Measurements from ENCODE around the gene POLR1A.

The POLR1A gene

DNA sequence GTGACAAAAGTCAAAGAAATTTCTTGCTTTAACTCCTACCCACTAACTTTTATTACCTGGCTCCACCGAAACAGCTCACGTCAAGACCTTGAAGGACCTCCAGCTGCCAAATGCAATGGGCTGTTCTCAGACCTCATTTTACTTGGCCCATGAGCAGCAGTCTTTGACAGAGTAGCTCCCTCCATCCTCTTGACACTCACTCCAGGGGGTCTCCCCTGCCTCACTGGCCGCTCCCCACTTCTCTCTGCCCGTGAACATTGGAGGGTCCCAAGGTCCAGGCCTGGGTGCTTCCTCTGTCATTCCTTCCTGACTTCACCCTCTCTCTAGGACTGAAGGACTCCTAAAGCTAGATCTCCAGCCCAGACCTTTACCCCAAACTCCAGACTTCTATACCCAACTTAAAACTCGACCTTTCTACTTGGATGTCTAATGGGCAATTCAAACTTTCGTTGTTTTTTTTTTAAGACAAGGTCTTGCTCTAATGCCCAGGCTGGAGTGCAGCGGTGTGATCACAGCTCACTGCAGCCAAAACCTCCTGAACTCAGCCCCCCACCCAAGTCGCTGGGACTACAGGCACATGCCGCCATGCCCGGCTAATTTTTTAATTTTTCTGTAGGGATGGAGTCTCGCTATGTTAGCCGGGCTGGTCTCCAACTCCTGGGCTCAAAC lies 124.0 kb downstream of the POLR1A start:
- DNase-seq (ENCODE audit: low read depth in 2 of 2, low spot score in 1 of 2): no peak

DNA sequence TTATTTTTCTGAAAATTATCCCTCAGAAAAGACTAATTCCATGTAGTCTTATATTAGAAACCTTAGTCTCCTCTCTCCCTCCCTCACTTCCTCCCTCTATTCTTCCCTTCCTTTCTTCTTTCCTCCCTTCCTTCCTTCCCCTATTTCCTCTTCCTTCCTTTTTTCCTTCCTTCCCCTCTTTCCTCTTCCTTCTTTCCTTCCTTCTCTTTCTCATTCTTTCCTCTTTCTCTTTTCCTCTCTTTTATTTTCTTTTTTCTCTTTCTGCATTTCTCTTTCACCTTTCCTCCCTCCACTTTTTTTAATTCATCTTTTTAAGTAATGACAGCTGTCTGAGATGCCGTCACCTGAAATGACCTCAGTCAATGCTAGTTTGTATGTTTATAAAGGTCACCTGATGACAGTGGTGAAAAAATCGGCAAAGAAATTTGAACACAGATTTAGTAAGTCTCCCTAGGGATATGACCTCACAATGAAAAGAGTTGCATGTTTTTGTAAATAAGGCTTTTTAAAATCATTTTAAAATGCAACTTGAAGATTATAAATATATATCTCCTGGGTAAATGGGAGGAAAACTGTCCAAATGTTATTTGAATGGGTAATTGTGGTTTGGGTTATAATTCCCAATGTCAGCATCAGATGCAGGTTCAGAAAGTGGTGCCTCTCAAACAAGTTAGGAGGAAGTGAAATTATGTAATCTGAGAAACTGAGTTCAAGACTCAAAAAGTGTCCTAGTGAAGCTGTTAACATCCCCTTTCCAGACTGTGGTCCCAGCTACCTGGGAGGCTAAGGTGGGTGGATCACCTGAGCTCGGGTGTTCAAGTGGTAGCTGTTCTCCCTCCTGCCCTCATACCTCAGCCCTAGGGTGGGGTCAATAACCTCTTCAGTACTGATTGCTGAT lies 126.6 kb downstream of the POLR1A start:
- no peak for DNase-seq (ENCODE audit: low read depth in 2 of 2, low spot score in 1 of 2)

DNA sequence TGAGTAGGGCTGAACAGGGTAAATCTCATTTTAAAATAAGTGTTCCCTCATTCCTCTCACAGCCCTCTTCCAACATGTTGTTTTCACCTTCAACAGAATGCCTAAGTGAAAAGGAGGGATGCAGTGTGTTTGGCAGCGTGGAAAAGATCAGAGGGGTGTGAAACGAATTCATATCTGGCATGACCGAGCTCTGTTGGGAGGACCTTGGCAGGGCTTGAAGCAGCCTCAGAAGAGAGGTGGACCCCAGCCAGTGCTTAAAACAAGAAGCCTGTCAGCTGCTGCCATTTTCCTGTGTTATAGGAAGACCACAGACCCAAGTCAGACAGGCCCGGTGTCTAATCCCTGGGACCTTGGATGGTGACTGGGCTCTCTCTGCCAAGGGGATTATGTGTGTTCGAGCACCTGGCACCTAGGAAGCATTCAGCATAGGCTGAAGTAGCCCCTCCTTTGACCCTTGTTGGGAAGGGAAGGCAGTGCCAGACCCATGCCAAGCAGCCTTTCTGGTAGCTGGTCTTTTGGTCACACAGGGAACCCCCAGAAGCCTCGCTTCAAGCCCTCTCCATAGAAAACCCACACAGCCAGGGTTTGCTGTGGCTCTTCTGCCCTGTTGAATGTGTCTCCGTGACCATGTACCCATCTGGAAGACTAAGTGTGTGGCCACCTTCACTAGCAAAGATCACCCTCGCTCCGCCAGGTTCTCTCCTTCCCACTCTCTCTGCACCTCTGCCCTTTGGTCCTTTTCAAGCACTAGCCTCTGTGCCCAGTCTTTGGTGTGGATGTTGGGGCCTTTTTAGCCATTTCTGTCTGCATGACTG lies 129.4 kb downstream of the POLR1A start:
- DNase-seq (ENCODE audit: low read depth in 2 of 2, low spot score in 1 of 2): no peak

DNA sequence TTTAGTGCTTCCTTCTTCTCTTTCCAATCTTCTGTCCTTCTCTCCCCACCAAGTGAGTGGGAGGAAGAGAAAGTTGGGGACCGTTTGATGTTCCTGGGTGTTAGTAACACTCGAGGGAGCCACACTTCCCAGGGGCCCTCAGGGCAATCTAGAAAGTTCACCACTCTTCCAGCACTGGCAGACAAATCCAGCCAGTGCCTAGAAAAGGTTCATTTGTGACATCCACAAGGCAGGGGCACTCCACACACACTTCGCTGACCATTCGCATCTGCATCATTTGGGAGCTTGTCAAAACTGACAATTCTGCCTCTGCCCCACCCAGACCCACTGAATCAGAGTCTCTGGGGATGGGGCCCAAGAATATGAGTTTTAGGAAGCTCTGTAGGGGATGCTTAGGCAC lies 130.1 kb downstream of the POLR1A start:
- no peak for DNase-seq (ENCODE audit: low read depth in 2 of 2, low spot score in 1 of 2)

DNA sequence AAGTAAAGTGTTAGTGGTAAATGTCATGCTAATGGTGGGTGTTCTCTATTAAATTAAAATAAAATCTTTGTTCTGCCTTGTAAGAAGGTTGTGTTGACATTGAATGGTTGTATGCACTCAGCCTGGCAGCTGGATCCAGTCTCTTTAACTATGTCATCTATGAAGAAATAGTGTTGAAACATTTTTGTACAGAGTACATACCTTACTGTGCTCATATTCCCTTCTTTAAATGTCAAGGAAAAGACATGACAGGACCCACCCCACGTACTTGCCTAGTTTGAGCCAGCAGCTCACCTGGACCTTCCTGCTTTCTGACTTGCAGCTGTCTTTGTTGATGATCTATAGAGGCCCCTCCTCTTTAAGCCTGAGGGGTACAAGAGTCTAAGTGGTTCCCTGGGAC lies 131.3 kb downstream of the POLR1A start:
- no peak for DNase-seq (ENCODE audit: low read depth in 2 of 2, low spot score in 1 of 2)

DNA sequence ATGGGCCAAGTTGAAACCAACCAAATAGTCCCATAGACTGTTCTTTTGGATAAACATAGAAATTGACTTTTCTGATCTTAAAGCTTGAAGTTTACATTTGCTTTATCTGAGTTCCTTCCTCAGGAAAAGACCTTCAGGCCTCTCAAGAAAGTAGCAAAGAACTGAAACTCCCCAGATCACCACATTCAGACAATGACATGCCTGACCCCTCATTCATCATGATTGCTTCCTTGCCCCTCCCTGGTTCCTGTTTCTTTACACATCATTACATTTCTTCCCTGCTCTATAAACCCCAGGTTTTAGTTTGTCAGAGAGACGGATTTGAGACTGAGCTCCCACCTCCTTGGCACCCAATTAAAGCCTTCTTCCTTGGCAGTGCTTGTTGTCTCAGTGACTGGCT lies 133.3 kb downstream of the POLR1A start:
- no peak for DNase-seq (ENCODE audit: low read depth in 2 of 2, low spot score in 1 of 2)

DNA sequence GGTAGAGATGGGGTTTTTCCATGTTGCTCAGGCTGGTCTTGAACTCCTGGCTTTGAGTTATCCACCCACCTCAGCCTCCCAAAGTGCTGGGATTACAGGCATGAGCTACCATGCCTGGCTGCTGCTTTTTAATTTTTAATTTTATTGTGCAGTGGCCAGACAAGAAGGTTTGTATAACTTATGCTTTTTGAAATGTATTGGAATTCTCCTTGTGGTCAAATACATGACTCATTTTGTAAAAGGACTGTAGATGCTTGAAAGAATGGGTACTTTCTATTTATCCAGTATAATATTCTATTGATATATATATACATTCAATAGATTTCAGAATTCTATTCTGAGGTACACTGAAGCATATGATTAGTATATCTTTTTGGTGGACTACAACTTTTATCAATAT lies 134.3 kb downstream of the POLR1A start:
- no peak for DNase-seq (ENCODE audit: low read depth in 2 of 2, low spot score in 1 of 2)
